ENCODE measurements around the gene LGR6.

The LGR6 gene

DNA sequence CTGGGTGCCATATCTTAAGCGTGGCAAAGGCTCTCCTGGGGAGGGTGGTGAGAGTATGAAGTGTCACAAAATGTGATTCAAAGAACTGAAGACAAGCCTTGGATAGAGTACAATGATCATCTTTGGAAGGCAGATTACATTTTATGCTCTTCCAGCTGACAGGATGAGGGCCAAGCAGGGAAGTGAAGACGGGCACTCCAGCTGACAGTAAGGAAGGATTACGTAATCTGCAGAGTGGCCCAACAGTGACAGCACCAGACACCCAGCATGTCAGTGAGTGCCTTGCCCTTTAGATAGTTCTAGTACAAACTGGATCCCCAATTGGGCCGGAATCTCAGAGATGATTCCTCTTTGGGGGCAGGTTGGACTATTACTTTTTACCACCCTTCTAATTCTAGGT lies 95.4 kb downstream of the LGR6 start:
- TF ChIP-seq EZH2phosphoT487 (IDR thresholded peaks at IDR 0.05; ENCODE audit: low read length): no peak
- TF ChIP-seq, protein P1, sequence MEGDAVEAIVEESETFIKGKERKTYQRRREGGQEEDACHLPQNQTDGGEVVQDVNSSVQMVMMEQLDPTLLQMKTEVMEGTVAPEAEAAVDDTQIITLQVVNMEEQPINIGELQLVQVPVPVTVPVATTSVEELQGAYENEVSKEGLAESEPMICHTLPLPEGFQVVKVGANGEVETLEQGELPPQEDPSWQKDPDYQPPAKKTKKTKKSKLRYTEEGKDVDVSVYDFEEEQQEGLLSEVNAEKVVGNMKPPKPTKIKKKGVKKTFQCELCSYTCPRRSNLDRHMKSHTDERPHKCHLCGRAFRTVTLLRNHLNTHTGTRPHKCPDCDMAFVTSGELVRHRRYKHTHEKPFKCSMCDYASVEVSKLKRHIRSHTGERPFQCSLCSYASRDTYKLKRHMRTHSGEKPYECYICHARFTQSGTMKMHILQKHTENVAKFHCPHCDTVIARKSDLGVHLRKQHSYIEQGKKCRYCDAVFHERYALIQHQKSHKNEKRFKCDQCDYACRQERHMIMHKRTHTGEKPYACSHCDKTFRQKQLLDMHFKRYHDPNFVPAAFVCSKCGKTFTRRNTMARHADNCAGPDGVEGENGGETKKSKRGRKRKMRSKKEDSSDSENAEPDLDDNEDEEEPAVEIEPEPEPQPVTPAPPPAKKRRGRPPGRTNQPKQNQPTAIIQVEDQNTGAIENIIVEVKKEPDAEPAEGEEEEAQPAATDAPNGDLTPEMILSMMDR (IDR thresholded peaks at IDR 0.05; ENCODE audit: low read length): no peak
- Histone ChIP-seq H3F3A (ENCODE audit: insufficient read depth, low read length) (0 out of 2 replicates have a peak, but pooled peaks cover under 1% of the 10 kb centered on the region), H3K27ac (ENCODE audit: low read length) (no peak overlapping the region), H3K4me3 (ENCODE audit: low read length) (no peak overlapping the region), H4K20me1 (ENCODE audit: insufficient read depth, low read length) (no peaks in the 10 kb centered on the region), H3K9me2 (replicated peaks; ENCODE audit: insufficient read depth, low read length) (no peaks in the 10 kb centered on the region), H3K36me3 (replicated peaks; ENCODE audit: insufficient read depth, low read length) (no peaks in the 10 kb centered on the region), H3K4me2 (ENCODE audit: low read depth, low read length) (no peak overlapping the region), H3K4me1 (ENCODE audit: low read length) (peaks cover 2% of the 10 kb centered on the region), H3K9me3 (replicated peaks; ENCODE audit: insufficient read depth, low read length) (no peaks in the 10 kb centered on the region), H3K27me3 (replicated peaks; ENCODE audit: insufficient read depth, low read length) (peaks cover 4% of the 10 kb centered on the region; the same call in 1 of the 2 replicates), H3K79me2 (ENCODE audit: low read length) (no peaks in the 10 kb centered on the region), H3K9ac (ENCODE audit: low read length) (no peak overlapping the region), H2AFZ (ENCODE audit: low read length) (no peak overlapping the region)
- no peak for DNase-seq

DNA sequence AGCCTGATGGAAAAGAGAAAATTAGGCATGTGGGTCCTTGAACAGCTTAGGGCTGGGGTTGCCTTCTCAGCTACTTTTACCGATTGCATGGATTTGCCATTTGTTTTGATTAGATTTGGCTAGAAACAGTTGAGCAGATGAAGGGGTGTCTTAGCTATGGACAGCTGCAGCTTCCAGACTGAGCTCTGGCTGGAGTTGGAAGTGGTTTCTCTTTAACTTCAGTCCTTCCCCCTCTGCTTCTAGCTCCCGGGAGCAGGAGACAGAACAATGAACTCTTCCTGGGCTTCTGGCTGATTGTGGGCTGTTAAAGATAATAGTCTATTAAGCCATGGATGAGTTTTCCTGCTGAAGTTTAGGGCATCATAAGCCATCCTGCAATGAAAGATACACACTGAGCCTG lies 97.4 kb downstream of the LGR6 start:
- TF ChIP-seq, protein P1 (IDR thresholded peaks at IDR 0.05; ENCODE audit: low read length): no peak
- no peak for TF ChIP-seq EZH2 (optimal IDR thresholded peaks at IDR 0.05; ENCODE audit: low read depth, low read length)
- no peak for TF ChIP-seq EZH2phosphoT487 (IDR thresholded peaks at IDR 0.05; ENCODE audit: low read length)
- Histone ChIP-seq H3K27me3 (replicated peaks; ENCODE audit: insufficient read depth, low read length) (no peaks in the 10 kb centered on the region; the same call in 1 of the 2 replicates), H3K9me3 (replicated peaks; ENCODE audit: insufficient read depth, low read length) (no peaks in the 10 kb centered on the region), H4K20me1 (ENCODE audit: insufficient read depth, low read length) (no peaks in the 10 kb centered on the region), H3F3A (ENCODE audit: insufficient read depth, low read length) (no peaks in the 10 kb centered on the region), H2AFZ (ENCODE audit: low read length) (no peak overlapping the region), H3K9me2 (replicated peaks; ENCODE audit: insufficient read depth, low read length) (no peaks in the 10 kb centered on the region), H3K4me3 (ENCODE audit: low read length) (no peak overlapping the region), H3K4me2 (ENCODE audit: low read depth, low read length) (no peak overlapping the region), H3K9ac (ENCODE audit: low read length) (no peak overlapping the region), H3K79me2 (ENCODE audit: low read length) (no peaks in the 10 kb centered on the region), H3K36me3 (replicated peaks; ENCODE audit: insufficient read depth, low read length) (no peaks in the 10 kb centered on the region), H3K27ac (ENCODE audit: low read length) (no peak overlapping the region), H3K4me1 (ENCODE audit: low read length) (no peaks in the 10 kb centered on the region)
- no peak for DNase-seq

DNA sequence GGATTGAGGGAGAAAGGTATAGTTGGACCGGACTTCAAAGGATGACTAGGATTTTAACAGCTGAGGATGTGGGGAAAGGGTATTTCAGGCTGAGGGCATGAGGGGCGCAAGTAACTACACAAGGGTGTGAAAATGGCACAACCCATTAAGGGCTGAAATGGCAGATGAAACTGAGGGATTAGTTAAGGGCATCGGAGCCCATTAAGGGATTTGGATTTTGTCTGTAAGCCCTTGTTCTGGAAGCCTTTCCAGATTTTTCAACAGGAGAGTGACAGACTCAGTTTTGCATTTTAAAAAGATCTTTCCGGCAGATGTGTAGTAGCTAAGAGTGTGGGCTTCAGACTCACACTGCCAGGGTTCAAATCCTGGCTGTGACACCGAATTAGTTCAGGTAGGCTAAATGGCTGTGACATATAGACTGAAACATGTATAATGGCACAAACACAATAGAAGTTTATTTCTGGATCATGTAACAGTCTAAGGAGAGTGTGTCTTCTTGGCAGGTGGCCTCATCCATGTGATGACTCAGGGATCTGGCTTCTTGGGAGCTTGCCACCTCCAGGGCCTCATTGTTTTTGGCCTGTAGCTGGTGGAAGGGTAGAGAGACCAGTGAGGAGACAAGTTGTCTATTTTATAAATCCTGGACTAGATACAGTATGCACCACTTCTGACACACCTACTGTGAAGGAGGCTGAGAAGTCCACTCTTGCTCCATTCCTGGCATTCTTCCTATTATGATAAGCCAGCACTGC lies 98.5 kb downstream of the LGR6 start:
- H3K36me3 ChIP-seq (replicated peaks; ENCODE audit: insufficient read depth, low read length): no peaks in the 10 kb centered on the region
- H3F3A ChIP-seq (ENCODE audit: insufficient read depth, low read length): no peaks in the 10 kb centered on the region
- no peaks in the 10 kb centered on the region for H4K20me1 ChIP-seq (ENCODE audit: insufficient read depth, low read length)
- H3K9me2 ChIP-seq (replicated peaks; ENCODE audit: insufficient read depth, low read length): no peaks in the 10 kb centered on the region
- no peaks in the 10 kb centered on the region; the same call in 1 of the 2 replicates for H3K27me3 ChIP-seq (replicated peaks; ENCODE audit: insufficient read depth, low read length)
- no peaks in the 10 kb centered on the region for H3K4me1 ChIP-seq (ENCODE audit: low read length)
- no peak overlapping the region for H3K4me2 ChIP-seq (ENCODE audit: low read depth, low read length)
- H3K4me3 ChIP-seq (ENCODE audit: low read length): no peak overlapping the region
- no peaks in the 10 kb centered on the region for H3K79me2 ChIP-seq (ENCODE audit: low read length)
- H3K9me3 ChIP-seq (replicated peaks; ENCODE audit: insufficient read depth, low read length): no peaks in the 10 kb centered on the region
- no peak overlapping the region for H3K9ac ChIP-seq (ENCODE audit: low read length)
- TF ChIP-seq EZH2 (optimal IDR thresholded peaks at IDR 0.05; ENCODE audit: low read depth, low read length): no peak
- TF ChIP-seq, protein P1 (IDR thresholded peaks at IDR 0.05; ENCODE audit: low read length): no peak
- TF ChIP-seq EZH2phosphoT487 (IDR thresholded peaks at IDR 0.05; ENCODE audit: low read length): no peak
- H2AFZ ChIP-seq (ENCODE audit: low read length): no peak overlapping the region
- DNase-seq: no peak
- no peak overlapping the region for H3K27ac ChIP-seq (ENCODE audit: low read length)

Data from MM.1S (cell line).